H1 (cell line): Measurements from ENCODE around the gene RIN3. TPM values are rescaled to one million over a fixed set of nuclear protein-coding genes. Genes with fewer than 3 reads are reported as not detected.

Source experiments
- CTCF ChIA-PET: fragments of 300-600 bp; sonication (Branson Sonifier 250); formaldehyde crosslinking; loops from one replicate; lab custom pipeline; 2021; ENCODE audit not compliant: partially characterized antibody; lab: Charles Lee
- POLR2A ChIA-PET: fragments of 300-600 bp; sonication (Branson Sonifier 250); formaldehyde crosslinking; loops from one replicate; lab custom pipeline; 2021; ENCODE audit warnings: inconsistent platforms; ENCODE audit not compliant: partially characterized antibody; lab: Charles Lee
- DNase-seq, 2 experiments: peaks; one replicate each; pipeline versions ENCODE4 v3.0.0 to v3.0.0-alpha.2; 2010 to 2022; ENCODE audit warnings: low spot score in 2 of 2, low read depth in 1 of 2, mixed read lengths in 1 of 2
- FAIRE-seq: peaks from 2 replicates; lab custom pipeline; 2011; peaks lifted over from hg19 to GRCh38; lab: Jason Lieb, UNC
- H2AFZ ChIP-seq: 2 replicates; pipeline ENCODE4 v1.8.1; 2012; ENCODE audit warnings: low read length, inconsistent platforms
- H2AK5ac ChIP-seq: 2 replicates; pipeline ENCODE4 v1.6.1; 2013; ENCODE audit warnings: low read depth, low read length
- H2BK120ac ChIP-seq: replicated peaks from 2 replicates; pipeline ENCODE3; 2013; ENCODE audit warnings: low read depth, low read length, inconsistent platforms
- H2BK12ac ChIP-seq: 2 replicates; pipeline ENCODE4 v1.6.1; 2013; ENCODE audit warnings: low read depth, low read length
- H2BK15ac ChIP-seq: 2 replicates; pipeline ENCODE4 v1.6.1; 2013; ENCODE audit warnings: low read length
- H2BK20ac ChIP-seq: 2 replicates; pipeline ENCODE4 v1.6.1; 2013; ENCODE audit warnings: low read length
- H2BK5ac ChIP-seq: 2 replicates; pipeline ENCODE4 v1.6.1; 2013; ENCODE audit warnings: low read depth, low read length
- H3K14ac ChIP-seq: 2 replicates; pipeline ENCODE4 v1.6.1; 2013; ENCODE audit warnings: inconsistent platforms; ENCODE audit not compliant: insufficient read length
- H3K18ac ChIP-seq: 2 replicates; pipeline ENCODE4 v1.6.1; 2013; ENCODE audit warnings: low read length; ENCODE audit errors: extremely low read depth
- H3K23ac ChIP-seq: 2 replicates; pipeline ENCODE4 v1.6.1; 2013; ENCODE audit warnings: inconsistent platforms; ENCODE audit not compliant: insufficient read length
- H3K23me2 ChIP-seq: 2 replicates; pipeline ENCODE4 v1.6.1; 2013; ENCODE audit warnings: low read depth, low read length
- H3K27ac ChIP-seq: 2 replicates; pipeline ENCODE4 v1.6.1; 2011; ENCODE audit warnings: low read depth, low read length, inconsistent platforms
- H3K27me3 ChIP-seq, 4 experiments: replicated peaks in 1 of 4; 1 replicate in 1 of 4; 2 replicates in 3 of 4; pipeline versions ENCODE4 v1.6.1 to v1.8.1; 2011 to 2013; ENCODE audit warnings: low read length in 3 of 4, mild to moderate bottlenecking in 3 of 4, inconsistent platforms in 2 of 4, mixed read lengths in 2 of 4, moderate library complexity in 1 of 4; ENCODE audit not compliant: control insufficient read depth in 3 of 4, insufficient read depth in 3 of 4; ENCODE audit errors: extremely low read depth in 1 of 4
- H3K36me3 ChIP-seq, 4 experiments: 2 replicates each; pipeline versions ENCODE4 v1.6.1 to v1.8.1; 2011 to 2013; ENCODE audit warnings: mild to moderate bottlenecking in 4 of 4, low read length in 3 of 4, moderate library complexity in 2 of 4, control low read depth in 1 of 4, inconsistent platforms in 1 of 4; ENCODE audit not compliant: insufficient read depth in 4 of 4, control insufficient read depth in 2 of 4
- H3K4ac ChIP-seq: replicated peaks from 2 replicates; pipeline ENCODE3; 2013; ENCODE audit warnings: low read length, low read depth, mixed read lengths, inconsistent platforms; ENCODE audit not compliant: insufficient read length
- H3K4me1 ChIP-seq, 4 experiments: replicated peaks in 1 of 4; 1 replicate in 1 of 4; 2 replicates in 3 of 4; pipeline versions ENCODE4 v1.6.1 to v1.8.1; 2011 to 2013; ENCODE audit warnings: low read length in 3 of 4, inconsistent platforms in 2 of 4, mixed read lengths in 1 of 4; ENCODE audit not compliant: insufficient read depth in 4 of 4, control insufficient read depth in 3 of 4
- H3K4me2 ChIP-seq, 2 experiments: 2 replicates each; pipeline versions ENCODE4 v1.6.1 to v1.8.1; 2011 to 2013; ENCODE audit warnings: low read depth in 2 of 2, low read length in 2 of 2, control low read depth in 1 of 2, inconsistent platforms in 1 of 2, mild to moderate bottlenecking in 1 of 2; ENCODE audit not compliant: insufficient read depth in 1 of 2
- H3K4me3 ChIP-seq, 4 experiments: fragments of 200-600, 300-600 bp in 1 of 4; sonication (generic), shearing (Covaris generic), sonication (Bioruptor Twin) in 1 of 4; 2 replicates each; pipeline versions ENCODE4 v1.5.1 to v1.8.1; 2011 to 2016; ENCODE audit warnings: low read length in 4 of 4, low read depth in 3 of 4, control low read depth in 2 of 4, inconsistent platforms in 2 of 4, mild to moderate bottlenecking in 2 of 4, mixed read lengths in 1 of 4, moderate library complexity in 1 of 4; ENCODE audit not compliant: insufficient read depth in 2 of 4; ENCODE audit errors: extremely low read depth in 1 of 4
- H3K56ac ChIP-seq: replicated peaks from 2 replicates; pipeline ENCODE3; 2013; ENCODE audit warnings: low read depth, mild to moderate bottlenecking, mixed read lengths, low read length, inconsistent platforms; ENCODE audit not compliant: insufficient read length
- H3K79me1 ChIP-seq: 2 replicates; pipeline ENCODE4 v1.6.1; 2013; ENCODE audit warnings: low read depth, low read length, control low read depth
- H3K79me2 ChIP-seq, 2 experiments: 2 replicates each; pipeline versions ENCODE4 v1.6.1 to v1.8.1; 2012 to 2013; ENCODE audit warnings: low read length in 2 of 2, mild to moderate bottlenecking in 2 of 2, inconsistent platforms in 1 of 2; ENCODE audit not compliant: insufficient read depth in 2 of 2, control insufficient read depth in 1 of 2
- H3K9ac ChIP-seq, 4 experiments: replicated peaks in 1 of 4; 1 replicate in 1 of 4; 2 replicates in 3 of 4; pipeline versions ENCODE4 v1.6.1 to v1.8.1; 2011 to 2013; ENCODE audit warnings: low read depth in 3 of 4, low read length in 3 of 4, control low read depth in 2 of 4, mild to moderate bottlenecking in 2 of 4, moderate library complexity in 2 of 4, inconsistent platforms in 1 of 4; ENCODE audit errors: extremely low read depth in 1 of 4
- H3K9me3 ChIP-seq, 2 experiments: 2 replicates each; pipeline versions ENCODE4 v1.6.1 to v1.8.1; 2012 to 2013; ENCODE audit warnings: mild to moderate bottlenecking in 2 of 2, moderate library complexity in 2 of 2, control low read depth in 1 of 2, inconsistent platforms in 1 of 2, low read depth in 1 of 2, low read length in 1 of 2, mixed read lengths in 1 of 2; ENCODE audit not compliant: insufficient read depth in 2 of 2
- H4K20me1 ChIP-seq, 2 experiments: replicated peaks in 1 of 2; 2 replicates each; pipeline versions ENCODE3 to v1.8.1; 2011 to 2013; ENCODE audit warnings: inconsistent platforms in 2 of 2, low read length in 2 of 2, mild to moderate bottlenecking in 1 of 2; ENCODE audit not compliant: insufficient read depth in 2 of 2, control insufficient read depth in 1 of 2
- H4K5ac ChIP-seq: 2 replicates; pipeline ENCODE4 v1.6.1; 2013; ENCODE audit warnings: low read length, low read depth, mixed read lengths, inconsistent platforms; ENCODE audit not compliant: insufficient read length
- H4K8ac ChIP-seq: 2 replicates; pipeline ENCODE4 v1.8.0; 2013; ENCODE audit warnings: mild to moderate bottlenecking, moderate library complexity, low read length, inconsistent platforms; ENCODE audit not compliant: insufficient read depth; ENCODE audit errors: extremely low read depth
- H4K91ac ChIP-seq: replicated peaks from 2 replicates; pipeline ENCODE3; 2013; ENCODE audit warnings: low read length, mixed read lengths, inconsistent platforms; ENCODE audit not compliant: insufficient read length
- BRCA1 ChIP-seq: IDR thresholded peaks from 2 replicates; pipeline ENCODE4 v1.6.1; 2012; ENCODE audit warnings: low read depth, low read length, improper control_type of control experiment
- CBX5 ChIP-seq: fragments of 300-800, 300-1000 bp; sonication (generic); IDR thresholded peaks from 2 replicates; pipeline ENCODE4 v1.7.1; 2016; ENCODE audit warnings: antibody characterized with exemption, low read length, low read depth
- CHD1 ChIP-seq: IDR thresholded peaks from 2 replicates; pipeline ENCODE4 v1.6.1; 2012; ENCODE audit warnings: low read depth, low read length, improper control_type of control experiment
- EGR1 ChIP-seq: IDR thresholded peaks from 2 replicates; pipeline ENCODE4 v1.6.1; 2011; ENCODE audit warnings: low read depth, low read length, borderline replicate concordance
- JUND ChIP-seq: IDR thresholded peaks from 2 replicates; pipeline ENCODE4 v1.6.1; 2011; ENCODE audit warnings: mild to moderate bottlenecking, improper control_type of control experiment, low read length
- POLR2A ChIP-seq, 2 experiments: IDR thresholded peaks; 1 replicate in 1 of 2; 2 replicates in 1 of 2; pipeline ENCODE4 v1.6.1; 2011; ENCODE audit warnings: low read depth in 2 of 2, low read length in 2 of 2, mild to moderate bottlenecking in 2 of 2; ENCODE audit errors: control extremely low read depth in 1 of 2
- POU5F1 ChIP-seq: IDR thresholded peaks from 2 replicates; pipeline ENCODE4 v1.6.1; 2011; ENCODE audit warnings: low read depth, mild to moderate bottlenecking, low read length, moderate library complexity
- SAP30 ChIP-seq: fragments of 300-600 bp; sonication (generic); IDR thresholded peaks from 2 replicates; pipeline ENCODE4 v1.7.1; 2012; ENCODE audit warnings: low read length, moderate library complexity, mild to moderate bottlenecking, inconsistent platforms; ENCODE audit not compliant: insufficient read depth, insufficient replicate concordance
- SIN3A ChIP-seq, 2 experiments: IDR thresholded peaks in 1 of 2; conservative IDR thresholded peaks in 1 of 2; 2 replicates each; pipeline ENCODE4 v1.6.1; 2011 to 2012; ENCODE audit warnings: low read length in 2 of 2, improper control_type of control experiment in 1 of 2, low read depth in 1 of 2, mild to moderate bottlenecking in 1 of 2
- TAF1 ChIP-seq: IDR thresholded peaks from 2 replicates; pipeline ENCODE4 v1.6.1; 2011; ENCODE audit warnings: mild to moderate bottlenecking, low read depth, low read length
- TBP ChIP-seq: IDR thresholded peaks from 2 replicates; pipeline ENCODE4 v1.6.1; 2011; ENCODE audit warnings: low read depth, low read length, improper control_type of control experiment
- WGBS, 2 experiments: shearing (Covaris generic) in 1 of 2; methylation state at CpG; one replicate each; pipeline versions ENCODE4 v1.1.6 to v1.1.7; 2013 to 2015; ENCODE audit warnings: low lambda C conversion rate in 2 of 2, mixed read lengths in 2 of 2, inconsistent platforms in 1 of 2, low coverage in 1 of 2, missing lambda C conversion rate in 1 of 2; ENCODE audit not compliant: insufficient replicate concordance in 2 of 2, insufficient coverage in 1 of 2, insufficient read length in 1 of 2; ENCODE audit errors: extremely low coverage in 1 of 2, missing lambda C conversion rate in 1 of 2; 5-methylcytosine and 5-hydroxymethylcytosine counted together
- polyA plus RNA-seq, 7 experiments: library from polyadenylated mRNA; depleted of rRNA in 3 of 7; stranded (reverse) in 5 of 7; unstranded in 2 of 7; fragments of >200 nt in 5 of 7; fragments of 200-250 nt in 2 of 7; gene quantifications; 1 replicate in 5 of 7; 2 replicates in 1 of 7; 4 replicates in 1 of 7; pipeline versions ENCODE4 v1.2.1 to v1.2.3, GENCODE V29; 2011 to 2013; ENCODE audit warnings: missing spikeins in 2 of 7, mixed read lengths in 2 of 7
- total RNA-seq: library from RNA; stranded (reverse); fragmentation: NEBNext Ultra II Directional; extraction: Animal tissue kit (Norgen Biotek cat#: 25700); gene quantifications from 2 replicates; pipeline ENCODE4 v1.2.1, GENCODE V29; 2021

RIN3 gene
- total and polyA plus RNA-seq, 2 of the 8 experiments (the other 6 are each of a cell fraction or from before 2014, with no cell fraction given): 0.59 to 1.5 TPM

DNA sequence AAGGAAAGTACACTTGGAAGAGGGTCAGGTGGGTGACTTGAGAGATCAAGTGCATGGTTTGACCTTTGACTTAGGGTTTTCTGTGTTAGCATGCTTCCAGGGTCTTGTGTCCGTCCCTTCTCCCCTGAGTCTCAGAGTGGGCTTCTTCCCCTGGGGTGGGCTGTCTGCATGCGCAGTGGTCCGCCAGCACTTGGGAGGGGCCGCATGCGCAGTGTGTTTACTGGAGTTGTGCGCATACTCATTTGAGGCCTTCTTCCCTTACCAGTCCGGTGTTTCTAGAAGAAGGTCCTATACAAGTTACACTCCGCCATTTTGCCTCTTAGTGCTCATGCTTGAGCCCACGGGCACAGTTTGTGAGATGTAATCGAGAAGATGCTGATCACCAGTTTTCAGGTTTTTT, 58.5 kb downstream of the RIN3 start:
- POLR2A ChIA-PET: no interaction called here
- Histone ChIP-seq H3K4me2 (no peak overlapping the region), H2BK15ac (no peak overlapping the region), H3K4me1 (peaks cover 3 to 9% (median 6%) of the 10 kb centered on the region in 4 experiments), H3K56ac (no peak overlapping the region), H3K23ac (no peak overlapping the region), H3K9me3 (no peaks in the 10 kb centered on the region; a peak in 1 of 4 replicates), H2AFZ (no peak overlapping the region), H3K36me3 (no peaks in the 10 kb centered on the region), H3K79me1 (no peaks in the 10 kb centered on the region), H2BK120ac (no peak overlapping the region), H4K20me1 (no peaks in the 10 kb centered on the region), H2BK12ac (0 out of 2 replicates have a peak overlapping the region, but pooled peaks have one; percentile 27), H3K4me3 (no peak overlapping the region), H3K27me3 (no peaks in the 10 kb centered on the region), H4K8ac (no peak overlapping the region), H3K79me2 (no peaks in the 10 kb centered on the region), H3K9ac (no peak overlapping the region), H3K18ac (no peak overlapping the region), H2BK20ac (no peak overlapping the region), H2BK5ac (no peak overlapping the region), H3K23me2 (no peaks in the 10 kb centered on the region), H3K4ac (no peak overlapping the region), H4K91ac (no peak overlapping the region), H2AK5ac (no peak overlapping the region; the same call in 1 of the 2 replicates), H3K27ac (no peak overlapping the region), H3K14ac (no peak overlapping the region), H4K5ac (no peak overlapping the region)
- CTCF ChIA-PET: interaction anchor here (1.6 kb wide), 1 partner anchor 25 kb away, joined by 3 read pairs; no protein-coding TSS in a partner anchor
- WGBS, 2 experiments: 94% methylated on average over 10 of the region's 10 CpGs; no CpG with 5 or more reads in 1 of the 2 experiments
- no peak for FAIRE-seq
- DNase-seq: no peak
- no peak for TF ChIP-seq TAF1
- no peak for TF ChIP-seq SIN3A (conservative IDR thresholded peaks at IDR 0.05 in 1 of 2, IDR thresholded peaks at IDR 0.05 in 1 of 2; ENCODE audit: low read depth in 1 of 2, low read length in 2 of 2)
- TF ChIP-seq POU5F1: no peak
- TF ChIP-seq EGR1: no peak
- no peak for TF ChIP-seq SAP30
- TF ChIP-seq CBX5: no peak
- no peak for TF ChIP-seq JUND
- no peak for TF ChIP-seq TBP
- no peak for TF ChIP-seq POLR2A (IDR thresholded peaks at IDR 0.05; ENCODE audit: control extremely low read depth in 1 of 2, low read depth in 2 of 2, low read length in 2 of 2)
- no peak for TF ChIP-seq CHD1
- TF ChIP-seq BRCA1: no peak
